Limb (tissue), 2 donors: ENCODE results near the gene HLCS.

Experiments used
- DNase-seq, 2 donors: peaks; one replicate each; pipeline ENCODE4 v3.0.0-alpha.2; 2016; ENCODE audit errors: extremely low spot score in 2 of 2

Gene HLCS

GRCh38 chr21:36724660-36725059 is 241.8 kb downstream of the HLCS start:
- no peak for DNase-seq

GRCh38 chr21:36723371-36723881 is 243.0 kb downstream of the HLCS start:
- no peak for DNase-seq

GRCh38 chr21:36722370-36723368 is 243.8 kb downstream of the HLCS start:
- DNase-seq: no peak

- no peak for DNase-seq
Observed at GRCh38 chr21:36721817-36722216, 244.7 kb downstream of the HLCS start.

GRCh38 chr21:36719614-36720013 is 246.9 kb downstream of the HLCS start:
- DNase-seq: no peak

GRCh38 chr21:36718951-36719501 is 247.4 kb downstream of the HLCS start:
- no peak for DNase-seq

- DNase-seq: no peak
Observed at GRCh38 chr21:36717976-36718375, 248.5 kb downstream of the HLCS start.

GRCh38 chr21:36716836-36717235 is 249.6 kb downstream of the HLCS start:
- no peak for DNase-seq

GRCh38 chr21:36716387-36716786 is 250.1 kb downstream of the HLCS start:
- no peak for DNase-seq

GRCh38 chr21:36713746-36714145 is 252.7 kb downstream of the HLCS start:
- DNase-seq: no peak

- DNase-seq: peak in 1 of 2 donors; percentile 46
Observed at GRCh38 chr21:36710729-36711048, 255.8 kb downstream of the HLCS start.

GRCh38 chr21:36709868-36710728 is 256.4 kb downstream of the HLCS start:
- no peak for DNase-seq

- peak in 1 of 2 donors; percentile 50 for DNase-seq
Observed at GRCh38 chr21:36709030-36709867, 257.2 kb downstream of the HLCS start.

GRCh38 chr21:36708286-36709029 is 258.0 kb downstream of the HLCS start:
- DNase-seq: peak in 1 of 2 donors; percentile 52

GRCh38 chr21:36707763-36708285 is 258.6 kb downstream of the HLCS start:
- DNase-seq: peak in 1 of 2 donors; percentile 44

GRCh38 chr21:36706951-36707762 is 259.3 kb downstream of the HLCS start:
- DNase-seq: peak in 1 of 2 donors; percentile 57

GRCh38 chr21:36706482-36706852 is 260.0 kb downstream of the HLCS start:
- no peak for DNase-seq

GRCh38 chr21:36705679-36706481 is 260.6 kb downstream of the HLCS start:
- peak in 1 of 2 donors; percentile 52 for DNase-seq
